ENCODE data around the gene PPP1R9A. TPM values are rescaled to one million over a fixed set of nuclear protein-coding genes. Genes with fewer than 3 reads are reported as not detected.

Gene PPP1R9A
- total RNA-seq, 1 donor from 2014 or later, result 19.9 TPM

DNA sequence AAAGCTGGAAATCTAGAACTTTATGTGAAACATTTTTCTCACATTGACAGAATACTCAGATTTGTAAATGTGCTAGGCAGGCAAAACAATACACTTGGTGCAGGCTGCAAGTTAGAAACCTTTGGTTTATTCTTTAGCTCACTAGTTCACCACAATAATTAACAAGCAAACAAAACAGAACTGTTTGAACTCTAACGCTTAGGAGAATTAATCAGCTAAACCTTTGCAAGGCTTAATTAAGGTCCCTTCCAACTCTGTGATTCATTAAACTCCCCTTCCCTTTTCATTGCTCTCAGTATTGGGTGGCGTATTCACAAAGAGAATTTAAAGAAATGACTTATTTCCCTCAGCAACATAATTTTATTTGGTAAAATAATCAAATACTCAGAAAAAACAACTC, 317.9 kb downstream of the PPP1R9A start:
- no peak for DNase-seq (ENCODE audit: low read depth)
- no peak for TF ChIP-seq CTCF (IDR thresholded peaks at IDR 0.05; ENCODE audit: insufficient read depth, low read length, poor library complexity, severe bottlenecking)
- Histone ChIP-seq H3K36me3 (ENCODE audit: control insufficient read depth, insufficient read depth, low read length) (no peaks in the 10 kb centered on the region), H3K4me3 (ENCODE audit: low read depth, low read length) (no peak overlapping the region), H3K27me3 (ENCODE audit: control insufficient read depth, insufficient read depth, low read length) (no peaks in the 10 kb centered on the region)

GRCh38 chr7:95229301-95229700, 321.9 kb downstream of the PPP1R9A start:
- TF ChIP-seq CTCF (IDR thresholded peaks at IDR 0.05; ENCODE audit: insufficient read depth, low read length, poor library complexity, severe bottlenecking), result no peak

DNA sequence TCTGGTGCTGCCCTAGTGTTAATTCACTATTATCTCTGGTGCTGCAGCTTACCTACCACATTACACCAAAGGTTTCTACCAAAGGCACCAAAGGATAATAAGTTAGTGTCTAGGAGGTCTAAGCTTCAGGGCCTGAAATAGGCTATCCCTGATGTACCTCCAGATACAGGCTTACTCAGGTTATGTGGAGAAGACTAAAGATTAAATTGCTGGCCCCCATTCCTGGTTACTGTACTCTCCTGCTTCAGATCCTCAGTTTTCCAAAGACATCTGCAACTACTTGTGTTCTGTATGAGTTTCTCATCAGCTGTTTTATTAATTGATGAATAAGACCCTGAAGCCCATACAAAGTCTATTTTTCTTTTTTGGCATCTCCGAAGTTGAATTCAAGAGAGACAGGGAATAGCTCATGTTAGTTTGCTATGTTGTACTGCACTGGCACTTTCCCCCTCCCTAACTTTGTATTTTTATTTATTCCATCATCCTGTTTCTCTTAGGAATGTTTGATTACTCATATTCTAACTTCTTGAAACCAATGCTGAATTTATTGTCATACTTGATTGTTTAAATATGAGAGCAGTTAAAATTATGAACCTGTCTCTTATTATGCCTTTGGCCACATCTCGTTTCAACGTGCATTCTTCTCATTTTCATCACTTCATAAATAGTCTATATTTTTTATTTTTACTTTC, 331.0 kb downstream of the PPP1R9A start:
- no peak overlapping the region for H3K4me3 ChIP-seq (ENCODE audit: low read depth, low read length)
- no peak for DNase-seq (ENCODE audit: low read depth)
- no peak for TF ChIP-seq CTCF (IDR thresholded peaks at IDR 0.05; ENCODE audit: insufficient read depth, low read length, poor library complexity, severe bottlenecking)

More at GRCh38 chr7:95229301-95229700, 321.9 kb downstream of the PPP1R9A start:
- no peaks in the 10 kb centered on the region for H3K27me3 ChIP-seq (ENCODE audit: control insufficient read depth, insufficient read depth, low read length)
- H3K36me3 ChIP-seq (ENCODE audit: control insufficient read depth, insufficient read depth, low read length), result no peaks in the 10 kb centered on the region
- H3K4me3 ChIP-seq (ENCODE audit: low read depth, low read length), result no peak overlapping the region
- DNase-seq (ENCODE audit: low read depth), result no peak

DNA sequence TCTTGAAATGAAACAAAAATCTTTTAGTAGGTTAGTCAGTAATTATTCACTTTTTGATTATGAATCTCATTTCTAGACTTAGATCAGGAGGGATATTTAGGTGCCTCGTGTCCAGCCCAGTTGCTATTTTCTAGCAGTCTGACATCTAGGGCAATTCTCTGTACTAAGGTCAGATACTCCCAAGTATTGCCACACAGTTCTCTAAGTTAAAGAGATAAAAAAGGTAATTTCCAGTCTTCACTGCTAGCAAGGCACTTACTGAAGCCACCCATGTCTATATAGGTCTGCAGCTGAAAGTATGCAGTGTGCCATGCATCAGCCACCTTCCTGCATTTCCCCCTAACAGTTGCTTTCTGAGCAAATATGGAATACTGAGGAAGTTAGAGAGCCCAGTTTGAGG, 333.5 kb downstream of the PPP1R9A start:
- Histone ChIP-seq H3K4me3 (ENCODE audit: low read depth, low read length) (no peak overlapping the region), H3K27me3 (ENCODE audit: control insufficient read depth, insufficient read depth, low read length) (no peaks in the 10 kb centered on the region), H3K36me3 (ENCODE audit: control insufficient read depth, insufficient read depth, low read length) (no peaks in the 10 kb centered on the region)
- no peak for TF ChIP-seq CTCF (IDR thresholded peaks at IDR 0.05; ENCODE audit: insufficient read depth, low read length, poor library complexity, severe bottlenecking)
- no peak for DNase-seq (ENCODE audit: low read depth)

More for the DNA sequence above, 331.0 kb downstream of the PPP1R9A start:
- Histone ChIP-seq H3K36me3 (ENCODE audit: control insufficient read depth, insufficient read depth, low read length) (no peaks in the 10 kb centered on the region), H3K27me3 (ENCODE audit: control insufficient read depth, insufficient read depth, low read length) (no peaks in the 10 kb centered on the region)

DNA sequence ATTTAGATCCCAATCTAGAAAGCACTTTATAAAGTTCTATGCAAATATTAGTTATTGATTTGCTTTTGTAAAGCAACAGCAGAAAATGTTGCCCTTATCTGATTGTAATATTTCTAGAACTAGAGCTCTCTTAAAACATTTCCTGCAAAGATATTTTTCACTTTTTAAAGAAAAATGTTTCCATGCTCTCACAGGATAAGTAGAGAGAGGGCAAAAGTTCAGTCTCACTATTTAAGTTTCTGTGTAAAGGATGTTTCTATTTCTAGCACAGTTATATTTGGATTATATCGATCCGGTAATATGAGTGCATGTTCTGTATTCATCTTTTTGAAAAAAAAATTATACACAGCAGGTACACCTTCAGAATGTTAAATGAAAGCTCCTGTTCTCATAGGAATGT, 334.9 kb downstream of the PPP1R9A start:
- no peak for TF ChIP-seq CTCF (IDR thresholded peaks at IDR 0.05; ENCODE audit: insufficient read depth, low read length, poor library complexity, severe bottlenecking)
- Histone ChIP-seq H3K27me3 (ENCODE audit: control insufficient read depth, insufficient read depth, low read length) (no peaks in the 10 kb centered on the region), H3K36me3 (ENCODE audit: control insufficient read depth, insufficient read depth, low read length) (no peaks in the 10 kb centered on the region), H3K4me3 (ENCODE audit: low read depth, low read length) (no peak overlapping the region)
- no peak for DNase-seq (ENCODE audit: low read depth)

- Histone ChIP-seq H3K36me3 (ENCODE audit: control insufficient read depth, insufficient read depth, low read length) (no peaks in the 10 kb centered on the region), H3K27me3 (ENCODE audit: control insufficient read depth, insufficient read depth, low read length) (no peaks in the 10 kb centered on the region), H3K4me3 (ENCODE audit: low read depth, low read length) (no peak overlapping the region)
- TF ChIP-seq CTCF (IDR thresholded peaks at IDR 0.05; ENCODE audit: insufficient read depth, low read length, poor library complexity, severe bottlenecking), result no peak
- DNase-seq (ENCODE audit: low read depth), result no peak
Observed at GRCh38 chr7:95244616-95245015, 337.2 kb downstream of the PPP1R9A start.

Measured in kidney epithelial cell (primary cell).